Activated CD8-positive, alpha-beta memory T cell treated with anti-CD3 and anti-CD28 coated beads for 1 hour (primary cell): ENCODE measurements around the gene AGBL1.
"Not testable (repeated sequence)": the region's sequence is repeated elsewhere in the genome, so short reads cannot be mapped to it uniquely, and the experiment has no call there.

Source experiments
- DNase-seq, 2 donors: peaks; one replicate each; pipeline ENCODE4 v3.0.0-alpha.2; 2020; ENCODE audit warnings: low read depth in 1 of 2; ENCODE audit errors: extremely low read depth in 1 of 2

The AGBL1 gene

DNA sequence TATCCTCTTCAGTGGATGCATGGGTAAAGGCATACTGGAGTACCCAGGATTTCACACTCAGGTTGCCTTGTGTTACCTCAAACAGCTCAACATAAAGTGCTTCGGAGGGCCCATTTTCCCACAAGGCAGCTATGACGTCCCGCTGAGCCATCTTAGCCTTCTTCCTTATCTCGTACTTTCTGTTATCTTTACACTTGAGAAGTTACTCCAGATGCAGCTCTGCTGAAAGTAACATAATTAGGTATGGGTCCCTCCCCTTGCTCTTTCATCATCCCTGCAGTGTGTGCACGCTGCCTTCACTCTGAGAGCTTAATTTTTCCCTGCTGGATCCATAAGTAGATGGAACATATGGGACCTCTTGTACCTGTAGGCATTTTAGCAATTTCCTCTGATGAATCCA is 410.3 kb downstream of the AGBL1 start:
- no peak for DNase-seq

DNA sequence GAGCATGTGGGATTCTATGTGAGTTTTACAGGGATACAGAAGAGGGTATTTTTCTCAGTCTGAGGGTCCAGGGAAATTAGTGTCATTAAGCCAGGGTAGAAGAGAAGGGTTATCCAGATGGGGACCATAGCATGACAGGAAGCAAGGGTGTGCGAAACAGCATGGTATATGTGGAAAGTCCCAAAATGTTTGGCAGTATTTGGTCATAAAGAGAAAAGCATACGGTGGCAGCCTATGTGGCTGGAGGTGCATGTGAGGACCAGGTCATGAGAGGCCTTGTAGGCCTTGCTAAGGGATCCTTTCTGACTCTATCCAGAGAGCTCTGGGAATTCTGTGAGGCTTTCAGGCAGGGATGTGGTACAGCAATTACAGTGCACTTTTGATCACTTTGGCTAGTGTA is 411.4 kb downstream of the AGBL1 start:
- no peak for DNase-seq

DNA sequence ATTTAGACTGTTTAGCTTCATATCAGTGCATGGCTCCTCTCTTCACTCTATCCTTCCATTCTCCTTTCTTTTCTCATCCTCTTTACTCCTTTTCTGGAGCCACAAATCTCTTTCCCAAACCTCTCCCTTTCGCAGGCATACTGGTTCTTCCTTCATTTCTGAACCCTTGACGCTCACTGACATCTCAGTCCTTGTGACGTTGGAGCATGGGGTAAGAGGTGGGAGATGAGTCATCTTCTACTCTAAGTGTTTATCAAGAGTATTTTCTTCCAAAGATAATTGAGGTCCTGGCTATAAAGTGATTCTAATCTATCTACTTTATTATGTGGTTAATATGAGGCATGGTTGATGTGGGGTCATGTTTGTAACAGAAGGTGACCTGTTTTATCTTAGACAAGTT is 414.2 kb downstream of the AGBL1 start:
- no peak for DNase-seq

DNA sequence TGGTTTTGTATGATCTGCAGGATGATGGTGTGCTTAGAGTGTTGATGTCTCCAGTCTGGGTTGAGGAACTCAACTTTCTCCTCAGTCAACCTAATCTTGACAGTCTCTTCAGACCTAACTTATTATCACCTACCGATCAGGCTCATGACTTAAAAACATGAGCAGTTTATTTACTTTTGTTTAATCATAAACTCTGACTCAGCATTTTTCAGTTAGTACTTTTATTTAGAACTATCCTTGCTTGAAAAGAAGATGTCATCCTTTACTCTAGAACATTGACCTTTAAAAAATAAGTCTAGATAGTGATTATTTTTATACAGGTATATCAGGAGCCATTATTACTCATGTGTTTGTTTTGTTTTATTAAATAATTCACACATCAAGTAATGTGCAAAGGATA is 414.8 kb downstream of the AGBL1 start:
- no peak for DNase-seq

DNA sequence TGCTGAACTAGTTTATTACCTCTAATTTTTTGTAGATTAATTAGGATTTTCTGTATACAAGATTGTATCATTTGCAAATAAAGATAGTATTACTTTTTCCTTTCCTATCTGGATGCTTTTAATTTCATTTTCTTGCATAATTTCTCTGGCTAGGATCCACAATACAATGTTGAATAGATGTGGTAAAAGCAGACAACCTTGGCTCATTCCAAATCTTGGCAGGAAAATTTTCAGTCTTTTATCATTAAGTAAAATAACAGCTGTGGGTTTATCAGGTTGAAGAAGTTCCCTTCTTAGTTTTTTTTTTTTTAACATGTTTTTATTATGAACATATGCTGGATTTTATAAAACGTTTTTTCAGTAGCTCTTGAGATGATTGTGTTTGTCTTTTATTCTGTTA is 422.6 kb downstream of the AGBL1 start:
- no peak for DNase-seq

DNA sequence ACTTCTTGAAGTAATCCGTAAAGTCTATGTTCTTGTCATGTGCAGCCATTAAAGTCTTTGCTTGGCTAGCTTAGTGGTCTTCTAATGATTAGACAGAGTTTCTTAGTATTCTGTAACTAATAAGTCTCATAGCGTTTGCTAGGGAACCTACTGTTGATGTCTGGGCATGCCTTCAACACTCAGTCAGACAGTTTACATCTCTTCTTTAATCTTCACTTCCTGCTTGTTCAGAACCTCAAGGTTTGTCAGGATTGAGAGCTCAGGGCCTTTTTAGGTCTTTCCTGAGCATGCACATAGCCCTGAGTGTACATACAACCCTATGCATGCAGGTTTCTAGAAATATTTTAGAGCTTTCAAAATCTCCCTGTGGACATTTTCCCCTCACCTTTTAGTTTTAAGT is 426.3 kb downstream of the AGBL1 start:
- no peak for DNase-seq

DNA sequence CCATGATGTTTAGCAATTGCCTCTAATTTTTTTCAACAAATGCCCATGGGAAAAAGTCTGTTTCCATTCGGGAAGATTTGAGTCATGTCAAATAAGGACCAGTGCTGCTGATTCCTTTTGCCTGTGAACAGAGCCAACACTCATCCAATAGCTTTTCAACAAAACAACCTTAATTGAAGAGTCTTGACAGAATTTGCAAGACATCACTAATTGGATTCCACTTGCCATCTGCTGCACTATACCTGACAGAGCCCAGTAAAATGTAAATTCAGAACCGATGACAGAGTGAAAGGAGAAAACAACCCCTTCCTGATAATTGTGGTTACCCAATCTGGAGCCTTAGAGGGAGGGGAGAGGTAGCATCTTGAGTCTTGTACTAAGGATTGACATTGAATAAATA is 426.7 kb downstream of the AGBL1 start:
- DNase-seq: no peak

DNA sequence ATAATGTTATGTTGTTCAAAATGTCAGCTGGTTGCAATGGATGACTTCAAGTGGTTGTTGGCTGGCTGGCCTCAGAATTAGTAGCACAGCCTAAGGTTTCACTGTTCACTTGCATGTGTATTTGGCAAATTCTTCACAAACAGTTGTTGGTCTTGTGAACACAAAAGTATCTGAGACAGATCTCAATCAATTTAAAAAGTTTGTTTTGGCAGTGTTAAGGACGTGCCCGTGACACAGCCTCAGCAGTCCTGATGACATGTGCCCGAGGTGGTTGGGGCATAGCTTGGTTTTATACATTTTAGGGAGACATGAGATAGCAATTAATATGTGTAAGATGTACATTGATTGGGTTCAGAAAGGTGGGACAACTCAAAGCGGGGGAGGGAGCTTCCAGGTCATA is 436.0 kb downstream of the AGBL1 start:
- no peak for DNase-seq

DNA sequence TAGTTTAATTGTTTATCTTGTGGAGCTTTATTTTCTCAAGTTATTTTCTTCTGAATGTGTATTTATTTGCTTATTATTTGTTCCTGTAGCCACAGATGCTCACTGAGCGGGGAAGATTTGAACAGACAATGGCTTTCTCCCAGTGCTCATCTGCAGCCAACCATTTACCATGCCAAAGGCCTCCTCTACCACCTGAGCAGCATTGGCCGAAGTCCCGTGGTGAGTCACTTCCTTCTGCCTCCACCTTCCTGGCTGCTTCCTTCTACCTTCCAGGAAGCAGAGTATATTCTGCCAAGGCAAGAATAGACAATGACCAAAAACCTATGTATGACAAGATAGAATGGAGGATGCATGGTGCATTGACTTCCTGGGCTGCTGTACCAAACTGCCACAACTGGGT is 443.1 kb downstream of the AGBL1 start:
- DNase-seq: no peak

DNA sequence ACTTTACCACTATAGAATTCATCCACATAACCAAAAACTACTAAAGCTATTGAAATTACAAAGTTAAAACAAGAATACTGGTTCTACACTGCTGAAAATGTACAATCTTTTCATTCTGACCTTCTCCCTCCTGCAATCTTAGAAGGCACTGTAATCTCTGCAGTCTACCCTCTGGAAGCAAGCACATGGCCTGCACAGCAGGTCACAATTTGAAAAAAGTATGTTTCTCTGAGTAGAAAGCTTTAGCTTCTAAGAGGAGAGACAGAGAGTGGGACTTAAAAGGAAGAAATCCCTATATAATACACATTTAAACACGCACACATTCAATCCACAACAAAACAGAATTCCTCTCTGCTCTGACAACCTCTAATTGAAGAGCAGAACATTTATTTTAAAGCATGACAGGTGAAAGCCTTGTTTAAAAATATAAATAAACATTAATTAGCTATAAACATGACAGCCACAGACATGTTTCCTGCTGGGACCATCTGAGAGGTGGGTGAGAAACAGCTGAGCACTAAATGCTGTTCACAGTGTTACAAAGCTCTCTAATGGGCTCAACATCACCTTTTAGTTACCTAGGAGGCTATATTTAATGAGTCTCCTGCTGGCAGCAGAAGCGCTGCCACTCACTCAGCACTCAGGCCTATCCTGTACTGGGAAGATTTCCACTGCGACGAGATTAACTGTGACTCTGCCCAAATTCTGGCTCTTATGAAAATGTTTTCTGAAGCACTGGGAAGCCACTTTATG is 447.4 kb downstream of the AGBL1 start:
- no peak for DNase-seq

DNA sequence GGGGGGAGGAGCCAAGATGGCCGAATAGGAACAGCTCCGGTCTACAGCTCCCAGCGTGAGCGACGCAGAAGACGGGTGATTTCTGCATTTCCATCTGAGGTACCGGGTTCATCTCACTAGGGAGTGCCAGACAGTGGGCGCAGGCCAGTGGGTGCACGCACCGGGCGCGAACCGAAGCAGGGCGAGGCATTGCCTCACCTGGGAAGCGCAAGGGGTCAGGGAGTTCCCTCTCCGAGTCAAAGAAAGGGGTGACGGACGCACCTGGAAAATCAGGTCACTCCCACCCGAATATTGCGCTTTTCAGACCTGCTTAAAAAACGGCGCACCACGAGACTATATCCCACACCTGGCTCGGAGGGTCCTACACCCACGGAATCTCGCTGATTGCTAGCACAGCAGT is 448.4 kb downstream of the AGBL1 start:
- DNase-seq: not testable (repeated sequence)

DNA sequence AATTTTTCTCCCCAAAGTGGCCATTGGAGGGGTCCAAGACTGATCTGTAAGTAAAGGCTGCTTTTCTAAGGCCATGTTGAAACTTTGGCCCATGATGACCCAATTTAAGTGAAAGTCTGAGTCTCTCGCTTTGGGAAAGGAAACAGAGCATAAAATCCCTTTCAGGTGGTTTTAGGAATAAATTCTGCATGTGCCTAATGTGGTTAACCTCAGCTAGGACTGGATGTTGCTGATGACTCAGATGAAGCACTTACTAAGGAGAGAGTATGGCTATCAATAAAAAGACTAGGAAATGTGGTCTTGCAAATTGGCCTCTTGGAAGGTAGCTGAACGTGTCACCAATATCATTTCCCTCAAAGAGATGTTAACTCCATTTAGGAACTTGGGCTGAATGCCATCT is 458.5 kb downstream of the AGBL1 start:
- no peak for DNase-seq

DNA sequence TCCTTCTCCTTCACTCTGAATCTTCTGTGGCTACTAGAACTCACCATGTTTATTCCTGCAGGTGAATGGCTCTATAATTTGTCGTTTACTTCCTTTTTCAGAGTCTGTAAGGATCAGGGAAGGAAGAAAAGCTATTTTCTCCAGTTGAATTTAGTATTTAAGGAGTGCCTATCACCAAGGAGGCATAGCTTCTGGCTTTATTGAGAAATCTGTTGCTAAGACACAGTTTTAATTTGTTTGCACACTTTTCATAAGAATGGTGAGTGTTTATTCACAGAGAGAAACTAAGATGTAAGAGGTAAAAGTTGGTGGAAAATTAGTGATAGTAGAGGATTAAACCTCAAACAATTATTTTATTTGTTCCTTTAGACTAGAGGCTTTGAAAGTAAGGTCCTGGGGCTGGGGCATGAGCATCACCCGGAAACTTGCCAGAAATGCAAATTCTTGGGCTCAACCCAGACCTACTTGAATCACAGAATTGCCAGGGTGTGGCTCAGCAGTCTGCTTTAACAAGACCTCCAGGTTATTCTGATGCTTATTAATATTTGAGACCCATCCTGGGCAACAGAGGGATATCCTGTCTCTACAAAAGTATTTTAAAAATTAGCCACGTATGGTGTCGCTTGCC is 461.3 kb downstream of the AGBL1 start:
- no peak for DNase-seq

DNA sequence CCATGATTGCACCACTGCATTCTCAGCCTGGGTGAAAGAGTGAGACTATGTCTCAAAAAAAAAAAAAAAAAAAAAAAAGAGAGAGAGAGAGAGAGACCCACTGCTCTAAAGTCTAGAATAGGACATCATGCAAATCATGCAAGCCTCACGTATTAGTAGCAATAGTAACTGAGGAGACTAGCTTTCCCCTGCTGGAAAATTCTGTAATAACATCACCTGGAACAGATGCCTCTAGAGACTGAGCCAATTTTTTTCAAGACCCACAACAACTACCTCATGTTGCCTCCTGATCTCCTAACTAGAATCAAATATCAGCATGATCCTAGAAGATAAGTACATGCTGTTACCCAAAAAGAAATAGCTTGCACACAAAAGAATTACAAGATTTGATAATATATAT is 461.9 kb downstream of the AGBL1 start:
- no peak for DNase-seq

DNA sequence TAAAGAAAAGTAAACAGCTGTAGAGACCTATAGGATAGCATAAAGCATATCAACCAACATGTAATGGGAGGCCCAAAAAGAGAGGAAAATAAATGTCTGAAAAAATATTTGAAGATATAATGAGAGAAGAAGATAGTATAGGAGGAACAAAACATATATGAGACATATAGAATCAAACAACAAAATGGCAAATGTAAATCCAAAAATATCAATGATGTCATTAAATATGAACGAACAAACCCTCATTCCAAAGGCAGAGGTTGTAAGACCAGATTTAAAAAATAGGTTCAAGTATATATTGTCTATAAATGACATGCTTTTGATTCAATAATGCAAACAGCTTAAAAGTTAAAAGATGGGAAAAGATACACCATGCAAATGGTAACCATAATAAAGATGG is 470.4 kb downstream of the AGBL1 start:
- DNase-seq: no peak

DNA sequence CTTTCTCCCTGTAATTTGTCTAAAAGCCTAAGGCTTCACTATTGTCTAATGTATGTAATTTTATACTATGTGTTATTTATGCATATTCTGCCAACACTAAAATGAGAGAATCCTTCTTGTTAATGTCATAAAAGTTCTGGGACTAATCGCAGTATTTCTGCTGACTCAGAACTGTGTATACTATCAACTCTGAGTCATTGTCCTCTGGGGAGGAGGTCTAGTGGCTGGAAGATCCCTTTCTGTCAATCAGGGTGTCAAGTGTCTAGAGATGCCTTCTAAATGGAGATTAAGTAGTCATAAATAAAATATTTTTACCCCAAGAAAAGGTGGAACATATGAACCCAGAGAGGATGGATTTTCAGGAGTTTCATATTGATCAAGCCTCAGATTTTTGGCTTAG is 473.4 kb downstream of the AGBL1 start:
- DNase-seq: no peak

DNA sequence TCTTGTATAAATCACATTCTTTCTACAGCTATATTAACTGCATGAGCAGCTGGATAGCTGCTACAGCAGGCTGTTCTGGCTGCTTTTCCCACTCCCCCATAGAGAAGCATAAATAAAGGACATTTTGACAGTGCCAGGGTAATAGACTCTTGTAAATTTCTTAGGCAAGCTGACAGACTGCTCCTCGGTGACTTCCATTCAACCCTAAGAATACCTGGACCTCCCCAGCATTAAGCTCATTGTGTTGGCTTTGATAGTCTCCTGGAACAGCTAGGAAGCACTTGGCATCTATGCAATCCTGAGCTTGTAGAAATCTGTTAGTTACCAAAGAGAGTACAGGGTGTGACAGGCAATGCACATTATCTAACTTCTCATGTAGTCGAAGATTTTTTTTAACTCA is 475.4 kb downstream of the AGBL1 start:
- DNase-seq: no peak

DNA sequence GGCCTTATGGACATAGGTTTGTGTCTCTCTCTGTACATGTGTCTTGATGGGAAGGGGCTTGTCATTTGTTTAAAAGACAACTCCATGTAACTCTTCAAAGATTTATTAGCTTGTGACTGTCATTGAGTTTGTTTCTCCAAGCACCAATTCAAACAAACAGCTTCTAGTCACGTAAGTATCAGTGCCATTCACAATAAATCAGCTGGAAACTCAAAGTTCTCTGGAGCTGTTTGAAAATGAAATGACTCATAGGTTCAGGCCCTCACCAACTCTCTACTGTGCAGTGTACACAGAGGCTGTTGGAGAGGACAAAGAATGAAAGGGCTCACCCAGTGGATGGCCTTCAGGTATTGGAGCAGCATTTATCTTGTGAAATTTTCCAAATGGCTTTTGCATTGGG is 476.3 kb downstream of the AGBL1 start:
- no peak for DNase-seq

DNA sequence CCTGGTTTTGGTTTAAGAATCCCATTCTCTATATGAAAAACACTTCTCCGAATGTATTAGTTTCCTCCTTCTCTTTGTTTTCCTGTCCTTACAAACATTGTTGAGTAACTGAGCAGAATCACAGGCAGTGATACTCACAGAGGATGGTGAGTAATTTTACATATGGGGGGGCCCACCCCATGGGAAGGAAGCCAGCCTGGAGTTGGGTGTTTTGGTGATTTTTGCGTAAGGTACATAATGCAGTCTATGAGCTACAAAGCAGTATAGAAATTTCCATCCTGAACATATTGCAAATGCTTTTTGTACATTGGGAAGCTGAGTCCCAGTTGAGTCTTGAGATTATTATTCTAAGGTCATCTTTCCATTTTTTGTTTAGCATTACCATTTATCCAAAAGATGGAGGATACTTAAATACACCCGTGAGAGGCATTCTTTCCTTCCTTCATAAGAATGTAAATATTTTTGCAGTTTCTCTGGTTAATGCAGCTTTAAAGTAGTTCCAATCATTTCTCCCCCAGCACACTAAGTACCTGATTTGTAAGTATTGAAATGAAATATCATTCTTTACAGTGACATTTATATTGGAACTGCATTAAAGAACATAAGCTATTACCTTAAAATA is 476.8 kb downstream of the AGBL1 start:
- DNase-seq: no peak

DNA sequence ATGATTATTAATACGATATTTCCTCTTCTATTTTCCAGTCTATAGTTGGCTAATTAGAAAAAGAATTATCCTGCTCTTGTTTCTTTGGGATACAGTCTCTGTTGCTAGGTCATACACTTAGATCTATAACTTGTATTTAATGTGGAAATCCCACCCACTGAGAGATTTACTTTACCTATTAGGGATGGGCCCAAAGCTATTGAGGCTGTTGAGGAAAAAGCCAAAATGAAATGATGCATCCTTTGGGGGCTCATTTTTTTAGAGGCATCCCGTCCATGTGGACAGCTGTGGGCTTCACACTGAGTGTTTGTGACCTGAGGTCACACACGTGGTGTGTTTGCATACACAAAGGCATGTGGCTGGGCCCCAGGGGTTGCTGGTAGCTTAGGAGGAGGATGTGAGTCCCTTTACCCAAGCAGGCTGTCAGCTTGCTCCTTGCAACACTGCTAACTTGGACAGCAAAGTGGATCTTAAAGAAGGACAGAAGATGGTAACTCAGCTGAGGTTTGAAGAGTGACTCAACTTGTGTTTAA is 477.4 kb downstream of the AGBL1 start:
- no peak for DNase-seq

DNA sequence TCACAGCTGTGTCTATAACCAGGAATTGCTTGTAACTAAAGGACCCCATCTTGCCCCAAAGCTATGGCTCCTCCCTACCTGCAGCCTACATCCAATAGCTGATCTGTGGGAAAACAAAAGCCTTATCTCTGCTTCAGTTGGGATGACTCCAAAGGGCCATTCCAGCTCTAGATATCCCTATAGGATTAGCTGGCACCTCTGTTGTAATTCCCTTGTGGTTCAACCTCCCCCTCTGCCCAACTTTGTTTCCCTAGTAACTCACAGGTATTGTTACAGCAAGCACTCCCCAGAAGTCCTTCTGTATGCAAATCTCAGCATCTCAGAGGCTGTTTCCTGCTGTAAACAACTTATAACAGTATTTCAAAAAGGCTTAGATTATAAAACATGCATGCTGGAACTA is 478.6 kb downstream of the AGBL1 start:
- DNase-seq: no peak

DNA sequence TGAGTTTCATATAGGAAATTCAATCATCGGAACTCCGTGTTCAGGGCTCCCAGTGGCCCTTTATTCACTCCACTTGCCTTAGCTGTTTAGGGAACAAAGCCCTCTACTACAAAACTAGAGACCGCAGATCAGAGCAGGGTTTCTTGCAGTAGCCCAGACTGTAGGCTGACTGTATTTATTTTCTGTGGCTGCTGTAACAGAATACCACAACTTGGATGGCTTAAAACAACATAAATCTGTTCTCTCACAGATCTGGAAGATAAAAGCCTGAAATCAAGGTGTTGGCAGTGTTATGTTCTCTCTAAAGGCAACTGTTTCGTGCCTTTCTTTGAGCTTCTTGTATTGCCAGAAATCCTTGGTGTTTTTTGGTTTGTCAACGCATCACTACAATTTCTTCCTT is 479.0 kb downstream of the AGBL1 start:
- DNase-seq: no peak
